ENCODE results near the gene ZNF502.

DNA sequence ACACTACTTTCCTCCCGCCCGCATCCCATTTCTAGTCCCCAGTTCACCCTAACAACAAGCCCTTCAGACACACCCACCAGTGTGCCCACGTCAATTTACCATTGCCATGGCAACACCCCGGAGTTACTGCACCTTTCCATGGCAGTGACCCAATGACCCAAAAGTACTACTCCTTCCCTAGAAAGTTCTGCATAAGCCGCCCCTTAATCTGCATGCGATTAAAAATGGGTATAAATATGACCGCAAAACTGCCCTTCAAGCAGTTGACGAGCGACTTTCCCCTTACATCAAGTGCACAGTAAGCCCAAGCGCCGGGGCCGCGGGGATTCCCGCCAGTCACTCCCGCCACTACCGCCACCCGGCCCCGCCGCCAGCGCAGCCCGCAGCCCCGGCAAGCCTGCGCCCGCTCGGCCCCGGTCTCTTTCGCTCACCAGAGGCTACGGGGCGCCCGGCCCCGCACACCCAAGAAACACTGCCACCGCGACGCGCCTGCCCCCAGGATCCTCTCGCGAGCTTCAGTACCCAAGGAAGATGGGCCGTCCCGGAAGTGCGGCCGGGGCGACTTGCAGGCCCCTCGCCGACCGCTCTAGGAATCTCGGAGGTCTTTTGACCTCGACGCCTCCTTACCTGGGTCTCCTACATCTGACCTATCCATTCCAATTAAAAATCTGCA is 27.2 kb upstream of the ZNF502 start:
- TF ChIP-seq, protein P1, sequence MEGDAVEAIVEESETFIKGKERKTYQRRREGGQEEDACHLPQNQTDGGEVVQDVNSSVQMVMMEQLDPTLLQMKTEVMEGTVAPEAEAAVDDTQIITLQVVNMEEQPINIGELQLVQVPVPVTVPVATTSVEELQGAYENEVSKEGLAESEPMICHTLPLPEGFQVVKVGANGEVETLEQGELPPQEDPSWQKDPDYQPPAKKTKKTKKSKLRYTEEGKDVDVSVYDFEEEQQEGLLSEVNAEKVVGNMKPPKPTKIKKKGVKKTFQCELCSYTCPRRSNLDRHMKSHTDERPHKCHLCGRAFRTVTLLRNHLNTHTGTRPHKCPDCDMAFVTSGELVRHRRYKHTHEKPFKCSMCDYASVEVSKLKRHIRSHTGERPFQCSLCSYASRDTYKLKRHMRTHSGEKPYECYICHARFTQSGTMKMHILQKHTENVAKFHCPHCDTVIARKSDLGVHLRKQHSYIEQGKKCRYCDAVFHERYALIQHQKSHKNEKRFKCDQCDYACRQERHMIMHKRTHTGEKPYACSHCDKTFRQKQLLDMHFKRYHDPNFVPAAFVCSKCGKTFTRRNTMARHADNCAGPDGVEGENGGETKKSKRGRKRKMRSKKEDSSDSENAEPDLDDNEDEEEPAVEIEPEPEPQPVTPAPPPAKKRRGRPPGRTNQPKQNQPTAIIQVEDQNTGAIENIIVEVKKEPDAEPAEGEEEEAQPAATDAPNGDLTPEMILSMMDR (IDR thresholded peaks at IDR 0.05; ENCODE audit: borderline replicate concordance, extremely low read depth, low read length, poor library complexity, severe bottlenecking): no peak
- TF ChIP-seq EZH2 (IDR thresholded peaks at IDR 0.05; ENCODE audit: borderline replicate concordance, low read depth, low read length, severe bottlenecking): peak; percentile 79

Measured in DND-41 (cell line).